ENCODE measurements around the gene KRT75. TPM values are rescaled to one million over a fixed set of nuclear protein-coding genes. Genes with fewer than 3 reads are reported as not detected.

KRT75 gene
- polyA plus RNA-seq, 1 donor (not counting 4 experiments of a cell fraction or from before 2014, with no cell fraction given), result 59.4 TPM

GRCh38 chr12:52415870-52416750 is 18.1 kb downstream of the KRT75 start:
- peak overlapping the region; percentile 41 for H3K4me2 ChIP-seq (ENCODE audit: control insufficient read depth, extremely low read depth, insufficient read depth, low read depth, low read length)
- no peak overlapping the region for H3K9ac ChIP-seq (ENCODE audit: control insufficient read depth, extremely low read depth, insufficient read depth, low read length)
- no peak overlapping the region for H3K4me3 ChIP-seq (ENCODE audit: control insufficient read depth in 2 of 3, extremely low read depth in 1 of 3, insufficient read depth in 2 of 3, low read depth in 1 of 3, low read length in 3 of 3)
- H3K9me3 ChIP-seq (ENCODE audit: control insufficient read depth, low read depth, low read length), result no peaks in the 10 kb centered on the region
- H2AFZ ChIP-seq (ENCODE audit: control insufficient read depth, low read length), result no peak overlapping the region
- H4K20me1 ChIP-seq (ENCODE audit: control insufficient read depth, extremely low read depth, insufficient read depth, low read length), result no peaks in the 10 kb centered on the region
- no peaks in the 10 kb centered on the region for H3K9me1 ChIP-seq (ENCODE audit: control insufficient read depth, extremely low read depth, insufficient read depth, low read length)
- dilution Hi-C loops (cut with MboI; ENCODE audit: extremely low pct_ligation_motif_present, low sequenced_read_pairs), result no loop called here
- H3K27ac ChIP-seq (ENCODE audit: control insufficient read depth, insufficient read depth, low read length), result peak overlapping the region; percentile 41
- peaks cover 29% of the 10 kb centered on the region for H3K4me1 ChIP-seq (ENCODE audit: control insufficient read depth, extremely low read depth, insufficient read depth, low read length)
- TF ChIP-seq EZH2 (IDR thresholded peaks at IDR 0.05; ENCODE audit: low read length) (no peak), CTCF (optimal IDR thresholded peaks at IDR 0.05 in 1 of 3, IDR thresholded peaks at IDR 0.05 in 1 of 3, conservative IDR thresholded peaks at IDR 0.05 in 1 of 3; ENCODE audit: extremely low read depth in 1 of 3, insufficient read depth in 2 of 3, low read length in 3 of 3) (no peak)
- no peaks in the 10 kb centered on the region for H3K27me3 ChIP-seq (ENCODE audit: control insufficient read depth, extremely low read depth, insufficient read depth, low read length)
- H3K79me2 ChIP-seq (ENCODE audit: control insufficient read depth, insufficient read depth, low read length), result no peaks in the 10 kb centered on the region
- peak; percentile 95 for FAIRE-seq
- DNase-seq (ENCODE audit: low read depth, low spot score), result peak; percentile 90
- H3K36me3 ChIP-seq (ENCODE audit: control insufficient read depth in 2 of 2, extremely low read depth in 1 of 2, insufficient read depth in 2 of 2, low read length in 2 of 2), result no peaks in the 10 kb centered on the region

GRCh38 chr12:52414936-52415335 is 19.2 kb downstream of the KRT75 start:
- Histone ChIP-seq H4K20me1 (ENCODE audit: control insufficient read depth, extremely low read depth, insufficient read depth, low read length) (no peaks in the 10 kb centered on the region), H3K27me3 (ENCODE audit: control insufficient read depth, extremely low read depth, insufficient read depth, low read length) (no peaks in the 10 kb centered on the region), H2AFZ (ENCODE audit: control insufficient read depth, low read length) (no peak overlapping the region), H3K9ac (ENCODE audit: control insufficient read depth, extremely low read depth, insufficient read depth, low read length) (no peak overlapping the region), H3K27ac (ENCODE audit: control insufficient read depth, insufficient read depth, low read length) (no peak overlapping the region), H3K9me3 (ENCODE audit: control insufficient read depth, low read depth, low read length) (no peaks in the 10 kb centered on the region), H3K9me1 (ENCODE audit: control insufficient read depth, extremely low read depth, insufficient read depth, low read length) (no peaks in the 10 kb centered on the region), H3K4me1 (ENCODE audit: control insufficient read depth, extremely low read depth, insufficient read depth, low read length) (peaks cover 29% of the 10 kb centered on the region), H3K36me3 (ENCODE audit: control insufficient read depth in 2 of 2, extremely low read depth in 1 of 2, insufficient read depth in 2 of 2, low read length in 2 of 2) (no peaks in the 10 kb centered on the region), H3K79me2 (ENCODE audit: control insufficient read depth, insufficient read depth, low read length) (no peaks in the 10 kb centered on the region), H3K4me3 (ENCODE audit: control insufficient read depth in 2 of 3, extremely low read depth in 1 of 3, insufficient read depth in 2 of 3, low read depth in 1 of 3, low read length in 3 of 3) (no peak overlapping the region), H3K4me2 (ENCODE audit: control insufficient read depth, extremely low read depth, insufficient read depth, low read depth, low read length) (no peak overlapping the region)
- no peak for DNase-seq (ENCODE audit: low read depth, low spot score)
- TF ChIP-seq EZH2 (IDR thresholded peaks at IDR 0.05; ENCODE audit: low read length), result no peak
- peak; percentile 49 for FAIRE-seq
- dilution Hi-C loops (cut with MboI; ENCODE audit: extremely low pct_ligation_motif_present, low sequenced_read_pairs), result no loop called here
